AG09309 (cell line): Measurements from ENCODE around the gene NOP53.
"Not testable (repeated sequence)": the region's sequence is repeated elsewhere in the genome, so short reads cannot be mapped to it uniquely, and the experiment has no call there.

Experiments
- DNase-seq: peaks from one replicate; pipeline ENCODE4 v3.0.0-alpha.2; 2010; ENCODE audit warnings: low read depth
- H3K4me3 ChIP-seq: 2 replicates; pipeline ENCODE4 v1.5.1; 2011; ENCODE audit warnings: mild to moderate bottlenecking, low read depth, low read length, moderate library complexity; ENCODE audit not compliant: control insufficient read depth
- TF ChIP-seq, protein P1 (sequence below): IDR thresholded peaks from 2 replicates; pipeline ENCODE4 v1.5.1; 2011; ENCODE audit warnings: mild to moderate bottlenecking, low read depth, low read length, inconsistent platforms; ENCODE audit not compliant: insufficient read depth, control insufficient read depth; ENCODE audit errors: missing control alignments

Gene NOP53

DNA sequence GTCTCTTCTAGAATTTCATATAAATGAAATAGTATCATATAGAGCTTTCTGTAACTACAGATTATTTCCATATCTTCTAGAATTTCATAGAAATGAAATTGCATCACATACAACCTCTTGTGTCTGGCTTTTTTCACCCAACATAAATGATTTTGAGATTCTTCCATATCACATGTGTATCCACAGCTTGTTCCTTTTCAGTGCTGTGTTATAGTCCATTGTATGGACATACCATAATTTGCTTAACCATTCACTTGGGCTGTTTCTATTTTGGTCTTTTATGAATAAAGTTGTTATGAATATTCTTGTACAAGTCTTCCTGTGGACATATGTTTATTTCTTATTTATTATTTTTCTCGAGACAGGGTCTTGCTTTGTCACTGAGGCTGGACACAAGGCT lies 47.3 kb downstream of the NOP53 start:
- H3K4me3 ChIP-seq: no peak overlapping the region
- TF ChIP-seq, protein P1, sequence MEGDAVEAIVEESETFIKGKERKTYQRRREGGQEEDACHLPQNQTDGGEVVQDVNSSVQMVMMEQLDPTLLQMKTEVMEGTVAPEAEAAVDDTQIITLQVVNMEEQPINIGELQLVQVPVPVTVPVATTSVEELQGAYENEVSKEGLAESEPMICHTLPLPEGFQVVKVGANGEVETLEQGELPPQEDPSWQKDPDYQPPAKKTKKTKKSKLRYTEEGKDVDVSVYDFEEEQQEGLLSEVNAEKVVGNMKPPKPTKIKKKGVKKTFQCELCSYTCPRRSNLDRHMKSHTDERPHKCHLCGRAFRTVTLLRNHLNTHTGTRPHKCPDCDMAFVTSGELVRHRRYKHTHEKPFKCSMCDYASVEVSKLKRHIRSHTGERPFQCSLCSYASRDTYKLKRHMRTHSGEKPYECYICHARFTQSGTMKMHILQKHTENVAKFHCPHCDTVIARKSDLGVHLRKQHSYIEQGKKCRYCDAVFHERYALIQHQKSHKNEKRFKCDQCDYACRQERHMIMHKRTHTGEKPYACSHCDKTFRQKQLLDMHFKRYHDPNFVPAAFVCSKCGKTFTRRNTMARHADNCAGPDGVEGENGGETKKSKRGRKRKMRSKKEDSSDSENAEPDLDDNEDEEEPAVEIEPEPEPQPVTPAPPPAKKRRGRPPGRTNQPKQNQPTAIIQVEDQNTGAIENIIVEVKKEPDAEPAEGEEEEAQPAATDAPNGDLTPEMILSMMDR: no peak
- DNase-seq: no peak

DNA sequence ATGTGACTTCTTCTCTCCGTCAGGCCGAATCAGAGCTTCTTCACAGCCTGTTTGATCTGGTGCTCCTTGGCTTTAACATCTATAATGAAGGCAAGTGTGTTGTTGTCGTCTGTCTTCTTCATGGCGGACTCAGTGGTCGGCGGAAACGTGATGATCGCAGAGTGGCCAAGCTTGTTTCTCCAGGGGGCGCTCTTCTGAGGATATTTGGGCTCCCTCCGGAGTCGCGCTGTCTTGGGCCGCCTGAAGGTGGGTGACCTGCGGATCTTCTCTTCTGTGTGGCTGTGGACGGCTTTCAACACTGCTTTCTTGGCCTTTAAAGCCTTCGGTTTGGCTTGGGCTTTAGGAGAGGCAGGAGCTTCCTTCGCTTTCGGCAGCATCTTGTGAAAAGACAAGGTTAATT lies 49.2 kb downstream of the NOP53 start:
- TF ChIP-seq, protein P1: peak; percentile 10
- H3K4me3 ChIP-seq: no peak overlapping the region
- no peak for DNase-seq

DNA sequence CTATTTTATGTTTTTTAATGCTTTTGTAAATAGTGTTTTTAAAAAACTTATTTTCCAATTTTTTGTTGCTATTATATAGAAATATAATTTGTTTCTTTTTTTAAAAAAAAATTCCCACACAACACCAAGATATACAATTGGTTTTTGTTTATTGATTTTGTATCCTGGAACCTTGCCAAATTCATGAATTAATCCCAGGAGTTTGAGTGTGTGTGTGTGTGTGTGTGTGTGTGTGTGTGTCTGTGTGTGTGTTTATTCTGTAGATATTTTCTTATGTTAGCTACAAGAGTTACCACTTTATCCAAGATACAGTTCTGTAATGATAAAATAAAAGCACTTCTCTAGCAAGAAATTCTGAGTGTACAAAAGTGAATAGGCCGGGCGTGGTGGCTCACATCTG lies 51.4 kb downstream of the NOP53 start:
- TF ChIP-seq, protein P1: no peak
- no peak overlapping the region for H3K4me3 ChIP-seq
- no peak for DNase-seq

DNA sequence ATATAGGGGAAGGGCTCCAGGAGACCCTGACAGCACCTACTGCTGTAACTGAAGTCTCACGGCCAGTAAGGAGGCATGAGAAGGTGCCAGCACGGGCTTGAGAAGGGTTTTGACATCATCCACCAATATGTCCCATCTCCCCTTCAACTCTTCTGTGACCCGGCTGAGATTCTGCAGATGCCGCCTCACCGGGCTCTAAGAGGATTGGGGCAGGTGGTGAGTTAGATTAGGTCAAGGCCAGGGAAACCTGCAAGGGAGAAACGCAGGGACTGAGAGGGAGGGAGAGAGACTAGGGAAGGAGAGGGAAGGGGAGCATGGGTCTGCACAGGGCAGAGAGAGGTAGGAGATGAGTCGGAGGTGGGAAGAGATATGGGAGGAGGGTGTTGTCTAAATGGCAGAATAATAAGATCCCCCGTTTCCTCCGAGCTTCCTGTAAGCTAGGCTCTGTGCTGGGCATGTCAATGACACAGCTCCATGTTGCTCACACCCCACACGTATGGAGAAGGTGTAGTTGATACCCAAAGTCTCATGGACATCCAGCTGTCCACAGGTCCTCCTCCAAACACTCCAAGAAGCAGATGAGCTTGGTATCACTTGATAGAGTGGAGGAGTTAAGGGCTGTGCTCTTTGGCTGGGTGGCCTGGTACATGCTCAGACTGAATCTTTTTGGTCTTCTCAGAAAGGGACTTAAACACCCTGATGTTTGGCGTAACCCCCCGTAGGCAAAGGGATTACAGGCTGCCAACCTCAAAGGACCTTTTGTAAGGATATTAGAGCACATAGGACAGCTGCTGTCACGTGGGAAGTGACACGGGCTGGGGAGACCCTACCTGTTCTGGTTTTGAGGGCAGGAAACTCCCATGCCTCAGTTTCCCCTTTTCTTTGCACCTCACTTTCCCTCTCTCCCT lies 52.9 kb downstream of the NOP53 start:
- TF ChIP-seq, protein P1: no peak
- H3K4me3 ChIP-seq: no peak overlapping the region
- no peak for DNase-seq

DNA sequence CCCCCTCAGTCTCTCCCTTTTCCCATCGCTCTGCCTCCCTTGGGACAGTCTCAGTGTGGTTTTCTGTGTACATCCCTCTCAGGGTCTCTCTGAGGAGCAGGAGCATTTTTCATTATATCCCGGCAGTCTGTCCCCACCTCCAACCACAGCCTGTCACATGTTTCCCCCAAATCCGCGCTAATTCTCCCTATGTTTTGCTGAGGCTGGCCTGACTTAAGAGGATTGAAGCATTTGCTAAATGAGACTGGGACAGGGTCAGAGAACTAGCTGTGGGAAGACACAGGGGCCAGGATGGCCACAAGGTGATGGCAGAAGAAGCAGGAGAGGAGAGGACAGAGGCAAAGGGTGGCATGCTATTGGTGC lies 53.5 kb downstream of the NOP53 start:
- TF ChIP-seq, protein P1: no peak
- DNase-seq: no peak
- no peak overlapping the region for H3K4me3 ChIP-seq

DNA sequence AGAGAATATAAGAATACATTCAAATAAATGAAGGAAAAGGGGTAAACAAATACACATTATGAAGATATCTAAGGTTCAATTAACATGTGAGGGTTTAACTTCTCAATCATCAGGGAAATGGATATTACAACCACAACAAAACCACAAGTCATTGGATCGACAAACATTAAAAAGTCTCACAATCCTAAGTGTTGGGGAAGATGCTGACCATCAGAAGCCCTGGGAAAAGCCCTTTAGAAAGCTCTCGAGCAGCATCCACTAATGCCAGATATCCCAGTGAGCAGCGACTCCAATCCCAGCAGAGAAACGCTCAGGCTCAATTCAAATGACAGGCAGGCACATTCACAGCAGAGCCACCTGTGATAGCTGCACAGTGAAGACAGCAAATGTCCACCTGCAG lies 55.9 kb downstream of the NOP53 start:
- DNase-seq: no peak
- TF ChIP-seq, protein P1: no peak
- no peak overlapping the region for H3K4me3 ChIP-seq

DNA sequence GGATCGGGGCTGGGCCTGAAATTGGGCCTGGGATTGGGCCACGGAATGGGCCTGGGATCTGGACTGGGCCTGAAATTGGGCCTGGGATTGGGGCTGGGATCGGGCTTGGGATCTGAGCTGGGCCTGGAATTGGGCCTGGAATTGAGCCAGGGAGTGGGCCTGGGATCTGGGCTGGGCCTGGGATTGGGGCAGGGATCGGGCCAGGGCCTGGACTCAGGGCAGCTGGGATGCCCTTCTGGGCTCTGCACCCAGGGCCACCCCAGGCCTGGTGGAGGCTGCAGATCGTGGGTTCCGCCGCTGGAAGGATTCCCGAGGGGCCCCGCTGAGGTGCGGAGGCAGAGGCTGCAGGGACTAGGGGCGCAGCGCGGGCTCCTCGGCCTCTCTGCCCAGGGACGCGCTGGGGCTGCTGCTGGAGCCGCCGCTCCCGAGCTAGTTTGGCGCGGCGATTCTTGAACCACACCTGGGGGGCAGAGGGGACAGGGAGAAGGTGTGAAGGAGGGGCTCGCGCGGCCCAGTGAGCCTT lies 57.2 kb downstream of the NOP53 start:
- no peak for DNase-seq
- TF ChIP-seq, protein P1: no peak
- no peak overlapping the region for H3K4me3 ChIP-seq

DNA sequence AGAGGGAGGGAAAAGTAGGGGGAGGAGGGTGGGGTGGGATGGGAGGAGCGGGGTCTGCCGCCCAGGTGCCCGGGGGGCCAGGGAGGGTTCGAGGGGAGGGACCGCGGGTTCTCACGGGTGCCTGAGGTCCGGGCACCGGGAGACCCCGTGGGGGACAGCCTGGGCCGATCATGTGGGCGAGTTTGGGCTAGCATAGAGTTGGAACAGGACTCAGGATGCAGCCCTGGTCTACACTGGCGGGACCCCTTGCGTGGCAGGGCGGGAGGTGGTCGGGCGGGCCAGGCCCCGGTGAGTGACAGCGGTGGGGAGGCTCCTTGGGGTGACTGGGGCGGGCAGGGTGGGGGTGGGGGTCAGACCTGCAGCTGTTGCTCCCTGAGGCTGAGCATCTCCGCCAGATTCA lies 57.8 kb downstream of the NOP53 start:
- not testable (repeated sequence) for DNase-seq, H3K4me3 ChIP-seq

DNA sequence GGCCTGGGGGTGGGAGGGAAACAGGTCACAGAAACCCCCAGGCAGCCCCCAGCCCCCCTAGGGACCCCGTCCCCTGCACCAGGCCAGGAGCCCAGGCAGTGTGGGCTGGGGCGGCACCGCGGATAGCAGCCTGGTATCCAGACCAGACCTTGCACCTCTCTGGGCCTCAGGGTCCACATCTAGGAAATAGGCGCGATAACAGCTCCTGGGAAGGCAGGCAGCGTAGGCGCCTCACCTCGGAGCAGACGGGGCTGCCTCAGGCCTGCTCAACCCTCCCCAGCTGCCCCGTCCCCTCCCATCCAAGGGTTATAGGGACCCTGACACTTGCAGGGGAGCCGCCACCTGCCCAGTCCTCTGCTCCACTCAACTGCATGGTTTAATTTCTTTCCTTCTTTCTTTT lies 58.3 kb downstream of the NOP53 start:
- not testable (repeated sequence) for H3K4me3 ChIP-seq, DNase-seq

DNA sequence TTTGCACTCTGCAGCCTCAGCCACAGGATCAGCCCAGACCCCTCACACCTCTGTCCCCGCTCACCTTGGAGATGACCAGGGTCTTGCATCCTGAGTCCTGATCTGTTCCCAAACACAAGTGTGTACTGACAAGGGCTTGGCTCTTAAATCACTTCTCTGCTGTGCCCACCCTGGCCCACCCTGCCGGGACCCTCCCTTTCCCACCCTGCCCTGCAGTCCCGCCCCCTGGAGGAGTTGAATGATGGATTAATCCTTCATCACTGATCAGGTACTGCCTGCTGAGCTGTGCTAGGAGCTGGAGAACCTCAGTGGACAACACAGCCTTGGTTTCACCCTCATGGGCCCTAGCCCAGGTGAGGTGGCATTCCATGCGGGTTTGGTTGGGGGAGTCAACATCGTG lies 59.1 kb downstream of the NOP53 start, which contains the start of gene TPRX1:
Gene TPRX1 (minus strand): TSS at position 101 of the 400 bp plus-strand sequence. CDS start 12 bp downstream, at position 89.
- H3K4me3 ChIP-seq, DNase-seq: not testable (repeated sequence)
